ENCODE data around the gene INF2. TPM values are rescaled to one million over a fixed set of nuclear protein-coding genes. Genes with fewer than 3 reads are reported as not detected.

Gene INF2
- total RNA-seq, 2 donors from 2014 or later: 162 to 264 TPM

DNA sequence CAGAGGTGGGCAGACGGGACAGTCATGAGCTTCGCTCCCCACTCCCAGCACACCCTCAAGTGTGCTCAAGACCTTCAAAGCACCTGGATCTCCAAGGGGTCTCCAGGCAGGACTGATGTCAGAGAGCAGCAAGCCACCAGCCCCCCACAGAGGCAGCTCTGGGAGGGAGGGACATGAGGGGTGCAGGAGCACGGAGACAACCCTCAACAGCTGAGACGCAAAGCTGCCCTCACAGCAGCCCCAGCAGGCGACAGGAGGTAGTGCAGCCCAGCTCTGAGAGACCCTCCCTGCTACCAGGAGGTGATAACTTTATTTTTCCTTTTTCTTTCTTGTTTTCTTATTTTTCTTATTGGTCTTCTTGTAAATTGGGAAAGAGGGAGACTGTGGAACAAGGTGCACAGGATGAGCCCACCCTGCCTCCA lies 81.4 kb downstream of the INF2 start:
- no peak overlapping the region for H3K9ac ChIP-seq (ENCODE audit: low read depth in 2 of 2, low read length in 2 of 2)
- intact Hi-C loops (cut with DNase I): loop anchor here (10.0 kb wide), 1 partner anchor 284 kb away; no protein-coding TSS in a partner anchor
- no peak overlapping the region for H3K4me3 ChIP-seq
- no peak overlapping the region for H3K27ac ChIP-seq
- TF ChIP-seq, protein P1, sequence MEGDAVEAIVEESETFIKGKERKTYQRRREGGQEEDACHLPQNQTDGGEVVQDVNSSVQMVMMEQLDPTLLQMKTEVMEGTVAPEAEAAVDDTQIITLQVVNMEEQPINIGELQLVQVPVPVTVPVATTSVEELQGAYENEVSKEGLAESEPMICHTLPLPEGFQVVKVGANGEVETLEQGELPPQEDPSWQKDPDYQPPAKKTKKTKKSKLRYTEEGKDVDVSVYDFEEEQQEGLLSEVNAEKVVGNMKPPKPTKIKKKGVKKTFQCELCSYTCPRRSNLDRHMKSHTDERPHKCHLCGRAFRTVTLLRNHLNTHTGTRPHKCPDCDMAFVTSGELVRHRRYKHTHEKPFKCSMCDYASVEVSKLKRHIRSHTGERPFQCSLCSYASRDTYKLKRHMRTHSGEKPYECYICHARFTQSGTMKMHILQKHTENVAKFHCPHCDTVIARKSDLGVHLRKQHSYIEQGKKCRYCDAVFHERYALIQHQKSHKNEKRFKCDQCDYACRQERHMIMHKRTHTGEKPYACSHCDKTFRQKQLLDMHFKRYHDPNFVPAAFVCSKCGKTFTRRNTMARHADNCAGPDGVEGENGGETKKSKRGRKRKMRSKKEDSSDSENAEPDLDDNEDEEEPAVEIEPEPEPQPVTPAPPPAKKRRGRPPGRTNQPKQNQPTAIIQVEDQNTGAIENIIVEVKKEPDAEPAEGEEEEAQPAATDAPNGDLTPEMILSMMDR (IDR thresholded peaks at IDR 0.05): no peak
- no peaks in the 10 kb centered on the region for H3K9me3 ChIP-seq
- no peaks in the 10 kb centered on the region for H3K27me3 ChIP-seq
- peaks cover 3% of the 10 kb centered on the region for H3K4me1 ChIP-seq
- peaks cover 3% of the 10 kb centered on the region for H3K36me3 ChIP-seq
- no peak for DNase-seq

DNA sequence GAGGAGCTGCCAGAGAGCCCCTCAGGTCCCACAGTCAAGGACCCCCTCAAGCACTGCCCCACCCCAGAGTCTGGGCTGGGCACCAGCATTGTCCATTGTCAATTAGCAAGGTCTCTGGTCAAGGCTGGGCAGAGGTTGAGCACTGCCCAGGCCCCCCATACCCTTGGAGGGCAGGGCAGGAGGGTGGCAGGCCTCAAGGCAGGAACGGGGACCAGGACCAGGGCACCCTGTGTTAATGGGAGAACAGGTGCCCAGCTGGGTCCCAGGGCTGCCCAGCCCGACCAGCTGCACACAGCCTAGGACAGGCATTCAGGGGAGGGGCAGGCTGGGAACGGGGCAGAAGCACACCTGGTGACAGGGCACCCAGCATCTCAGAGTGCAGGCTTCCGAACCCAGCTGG lies 82.0 kb downstream of the INF2 start:
- Histone ChIP-seq H3K27me3 (no peaks in the 10 kb centered on the region), H3K9ac (ENCODE audit: low read depth in 2 of 2, low read length in 2 of 2) (no peak overlapping the region), H3K4me3 (no peak overlapping the region), H3K4me1 (peaks cover 3% of the 10 kb centered on the region), H3K36me3 (peaks cover 3% of the 10 kb centered on the region), H3K27ac (no peak overlapping the region), H3K9me3 (no peaks in the 10 kb centered on the region)
- TF ChIP-seq, protein P1 (IDR thresholded peaks at IDR 0.05): no peak
- intact Hi-C loops (cut with DNase I): loop anchor here (10.0 kb wide), 1 partner anchor 283 kb away; no protein-coding TSS in a partner anchor
- no peak for DNase-seq

Small RNAs within 50 kb of the gene (microRNA-seq; reads per million reads assigned to microRNA genes)
- gene MIR4710: not detected

Other genes starting within 250 kb of the INF2 start
- under 1 TPM in 1 of 2 donors, not detected in 1; 0.13 TPM for gene C14orf180, start 109.9 kb upstream of the INF2 start, total RNA-seq
- gene TMEM179, start 84.8 kb upstream of the INF2 start, total RNA-seq: under 1 TPM in 1 of 2 donors, not detected in 1; 0.69 TPM
- gene ADSS1, start 34.6 kb downstream of the INF2 start, total RNA-seq: 1 to 10 TPM; 3.5 to 4.0 TPM
- 100 to 1,000 TPM in 1 of 2 donors, 10 to 100 TPM in 1; 58.8 to 153 TPM for gene SIVA1, start 63.5 kb downstream of the INF2 start, total RNA-seq
- gene AKT1, start 106.1 kb downstream of the INF2 start, total RNA-seq: 100 to 1,000 TPM; 117 to 181 TPM
- 1 to 10 TPM; 6.6 to 7.0 TPM for gene ZBTB42, start 111.5 kb downstream of the INF2 start, total RNA-seq
- gene CEP170B, start 175.7 kb downstream of the INF2 start, total RNA-seq: 100 to 1,000 TPM in 1 of 2 donors, 10 to 100 TPM in 1; 57.2 to 110 TPM
- 1 to 10 TPM in 1 of 2 donors, not detected in 1; 1.2 TPM for gene PLD4, start 235.3 kb downstream of the INF2 start, total RNA-seq